GM18951 (cell line): ENCODE data around the gene GJA5.
"Not testable (repeated sequence)": the region's sequence is repeated elsewhere in the genome, so short reads cannot be mapped to it uniquely, and the experiment has no call there.

Experiments
- POLR2A ChIP-seq: IDR thresholded peaks from 4 replicates; pipeline ENCODE4 v1.6.1; 2011; ENCODE audit warnings: mild to moderate bottlenecking; ENCODE audit not compliant: insufficient read length, insufficient read depth; ENCODE audit errors: extremely low read depth
- in situ Hi-C: fragments of 300-500 bp; cut with MboI; formaldehyde crosslinking; loops from one replicate; pipeline ENCODE4 v1.12.0; 2022; ENCODE audit warnings: low sequenced_read_pairs, mixed read lengths, inconsistent platforms; ENCODE audit not compliant: unreplicated experiment

The GJA5 gene

GRCh38 chr1:147754661-147755060 lies 5.7 kb downstream of the GJA5 start:
- TF ChIP-seq POLR2A = no peak
- in situ Hi-C loops = no loop called here

- no peak for TF ChIP-seq POLR2A
- in situ Hi-C loops = no loop called here
Observed at GRCh38 chr1:147753081-147753480, 7.3 kb downstream of the GJA5 start.

- in situ Hi-C loops = no loop called here
- no peak for TF ChIP-seq POLR2A
Observed at GRCh38 chr1:147752511-147752910, 7.9 kb downstream of the GJA5 start.

DNA sequence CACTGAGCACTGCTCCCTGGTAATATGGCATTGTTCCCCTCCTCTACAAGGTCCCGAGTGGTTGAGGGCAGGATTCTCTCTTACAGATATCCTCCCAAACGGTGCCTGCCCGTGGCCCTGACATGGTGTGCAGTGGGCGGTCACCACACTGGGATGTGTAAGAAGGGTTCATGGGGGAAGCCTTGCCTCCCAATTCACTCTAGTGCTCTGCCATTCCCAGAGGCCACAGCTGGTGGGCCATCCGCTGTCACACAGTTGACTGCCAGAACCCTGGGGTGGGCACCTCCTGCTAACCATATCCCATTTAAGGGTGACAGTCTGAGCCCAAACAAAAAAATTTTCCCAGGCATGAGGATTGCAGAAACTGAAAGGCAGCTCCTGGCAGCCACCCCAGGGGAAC lies 9.1 kb downstream of the GJA5 start:
- in situ Hi-C loops = no loop called here
- TF ChIP-seq POLR2A = no peak

GRCh38 chr1:147750618-147751217 lies 9.7 kb downstream of the GJA5 start:
- no peak for TF ChIP-seq POLR2A

DNA sequence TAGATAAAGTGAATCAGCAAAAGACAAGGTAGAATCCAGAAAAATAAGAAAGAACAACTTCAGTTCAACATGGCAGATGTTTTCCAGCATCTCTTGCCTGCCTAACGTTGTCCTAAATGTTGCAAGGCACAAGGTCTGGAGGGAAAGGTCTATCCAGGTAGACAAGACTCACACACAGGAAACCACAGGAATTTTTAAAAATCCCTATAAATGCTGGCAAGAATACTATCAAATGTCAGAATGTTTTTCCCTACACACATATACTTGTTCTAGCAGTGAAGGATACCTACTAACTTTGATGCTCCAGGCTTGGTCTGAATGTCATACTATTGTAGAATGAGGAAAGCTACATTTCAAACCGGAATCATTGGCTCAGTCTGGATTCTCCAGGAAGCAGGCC lies 10.6 kb downstream of the GJA5 start:
- TF ChIP-seq POLR2A = no peak

More at GRCh38 chr1:147750618-147751217, 9.7 kb downstream of the GJA5 start:
- in situ Hi-C loops = no loop called here

DNA sequence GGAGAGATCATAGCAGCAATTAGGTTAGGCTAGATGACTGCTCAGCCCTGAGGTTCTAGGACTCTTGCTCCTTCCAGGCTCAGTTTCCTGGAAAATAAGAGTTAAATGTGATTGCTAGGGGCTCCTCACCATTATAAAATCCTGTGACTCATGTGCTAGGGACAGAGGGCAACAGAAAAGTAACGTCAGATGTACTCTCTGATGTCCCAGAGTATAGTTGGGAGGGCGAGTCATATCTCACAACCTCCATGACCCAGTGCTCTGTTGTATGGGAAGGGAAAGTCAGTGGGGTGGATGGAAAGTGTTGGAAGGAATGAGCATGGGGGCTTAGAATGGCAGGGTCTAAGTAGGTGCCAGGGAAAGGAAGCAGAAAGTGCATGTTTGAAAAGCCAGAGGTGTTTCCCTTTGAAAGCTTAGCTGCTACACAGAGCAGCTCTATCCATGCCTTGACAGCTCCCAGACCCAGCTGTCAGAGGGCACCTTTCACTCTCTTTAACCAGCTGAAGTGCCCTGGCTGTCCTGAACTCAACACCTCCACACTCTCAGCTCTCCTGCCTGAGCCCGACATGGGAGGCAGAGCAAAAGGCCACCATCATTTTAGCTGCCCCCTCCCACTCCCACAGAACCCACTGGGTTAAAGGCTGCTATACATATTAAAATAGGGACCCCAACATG lies 11.6 kb downstream of the GJA5 start:
- in situ Hi-C loops = no loop called here
- TF ChIP-seq POLR2A = no peak

More for the DNA sequence above, 10.6 kb downstream of the GJA5 start:
- in situ Hi-C loops = no loop called here

DNA sequence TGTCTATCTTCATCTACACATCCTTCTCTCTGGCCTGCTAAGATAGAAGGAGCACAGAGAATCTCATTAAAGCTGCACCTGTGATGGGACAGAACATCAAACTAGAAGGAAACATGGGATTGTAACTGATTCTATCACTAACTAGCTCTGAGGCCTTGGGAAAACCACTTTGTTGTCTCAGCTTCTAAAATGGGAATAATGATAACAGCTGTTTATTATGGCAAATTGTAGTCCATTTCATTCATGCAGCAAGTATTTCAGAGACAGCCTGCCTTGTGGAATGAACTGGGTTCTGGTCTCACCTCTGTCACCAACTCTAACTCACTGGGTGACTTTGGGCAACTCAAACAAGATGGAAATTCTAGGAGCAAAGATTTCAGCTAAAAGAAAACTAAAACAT lies 12.4 kb downstream of the GJA5 start:
- in situ Hi-C loops = no loop called here

DNA sequence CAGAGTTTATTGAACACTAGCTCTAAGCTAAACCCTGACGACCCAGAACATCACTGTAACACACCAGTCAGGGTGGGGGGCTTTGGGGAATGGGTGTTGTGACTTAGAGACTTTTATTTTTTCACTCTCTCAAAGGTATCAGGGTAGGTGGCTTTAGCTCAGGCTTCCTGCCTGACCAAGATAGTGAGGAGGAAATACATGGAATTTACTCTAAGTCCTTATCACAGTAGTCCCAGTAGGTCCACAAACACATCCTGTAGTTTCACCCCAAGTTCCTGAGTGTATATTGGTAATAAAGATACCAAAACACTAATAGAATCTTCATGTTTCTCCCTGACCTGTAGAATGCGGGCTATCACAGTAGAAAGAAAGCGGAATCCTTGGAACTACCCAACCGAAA lies 15.1 kb downstream of the GJA5 start:
- no peak for TF ChIP-seq POLR2A
- in situ Hi-C loops = no loop called here

More for the DNA sequence above, 12.4 kb downstream of the GJA5 start:
- no peak for TF ChIP-seq POLR2A

- no peak for TF ChIP-seq POLR2A
- in situ Hi-C loops = no loop called here
Observed at GRCh38 chr1:147741065-147741464, 19.3 kb downstream of the GJA5 start.

DNA sequence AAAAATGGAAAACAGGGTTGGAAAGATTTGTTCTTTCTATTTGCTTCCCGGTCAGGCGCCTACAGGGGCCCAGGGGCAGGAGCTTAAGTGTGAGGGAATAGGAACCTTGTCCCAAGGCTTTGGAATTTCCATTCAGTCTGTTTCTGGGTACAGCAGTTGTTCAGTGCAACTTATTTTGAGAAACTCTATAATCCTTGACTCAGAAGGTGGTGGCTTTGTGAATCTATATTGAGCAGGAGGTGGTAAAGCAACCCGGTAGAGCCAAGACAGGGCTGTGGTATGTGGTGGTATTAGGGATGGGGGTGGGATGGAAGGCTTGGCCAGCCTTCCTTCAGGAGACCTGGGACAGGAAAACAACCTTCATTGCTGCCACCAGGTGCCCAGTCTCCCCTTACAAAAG lies 20.0 kb downstream of the GJA5 start:
- TF ChIP-seq POLR2A = no peak

DNA sequence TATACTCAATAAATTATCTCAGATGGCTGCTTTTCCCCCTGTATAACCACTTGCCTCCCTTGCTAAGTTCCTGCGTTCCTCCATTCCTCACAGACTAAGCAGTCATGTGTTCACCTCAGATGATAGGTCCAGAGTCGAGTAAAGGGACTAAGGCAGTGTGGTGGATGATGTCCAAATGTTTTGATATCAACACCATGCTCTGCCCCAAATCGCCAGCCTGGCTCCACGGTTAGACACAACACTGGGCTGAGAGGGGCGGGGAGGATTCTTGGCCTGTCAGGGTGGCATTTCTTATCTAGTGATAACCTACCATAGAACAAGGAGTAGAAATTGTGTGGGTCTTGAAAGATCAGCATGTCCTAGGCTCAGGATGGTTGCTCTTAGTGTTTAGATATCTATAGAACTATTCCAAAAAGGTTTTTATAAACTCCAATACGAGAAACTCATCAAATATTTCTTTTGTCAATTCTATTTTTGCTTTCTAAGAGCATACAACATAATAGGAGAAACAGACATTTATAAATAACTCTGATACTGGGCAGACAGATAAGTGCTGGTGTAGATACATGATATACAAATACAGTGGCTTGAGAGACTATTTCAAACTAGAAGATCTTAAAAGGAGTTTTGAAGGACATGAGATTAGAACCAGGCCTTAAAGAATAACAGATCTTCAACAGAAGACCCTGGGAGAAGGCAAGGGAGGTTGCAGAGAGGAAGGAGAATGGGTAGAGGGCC lies 21.5 kb downstream of the GJA5 start:
- no peak for TF ChIP-seq POLR2A
- in situ Hi-C loops = no loop called here

More for the DNA sequence above, 20.0 kb downstream of the GJA5 start:
- in situ Hi-C loops = no loop called here

DNA sequence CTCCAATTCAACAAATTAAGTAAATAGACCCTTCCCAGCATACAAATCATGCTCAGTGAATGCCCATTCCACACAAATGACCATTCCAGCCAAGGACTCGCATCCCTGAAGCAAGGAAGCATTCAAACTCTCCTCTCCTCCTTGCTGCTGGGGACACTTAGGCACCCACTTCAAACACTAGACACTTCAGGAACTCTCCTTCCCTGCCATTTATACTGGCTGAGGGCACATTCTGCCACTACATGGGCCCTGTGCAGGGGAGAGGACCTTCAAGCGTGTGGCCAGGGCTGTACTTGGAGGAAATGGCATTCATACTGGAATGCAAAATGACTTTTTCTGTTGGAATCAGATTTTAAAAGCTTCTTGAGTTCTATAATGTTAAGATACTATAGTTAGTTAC lies 22.3 kb downstream of the GJA5 start:
- TF ChIP-seq POLR2A = no peak
- in situ Hi-C loops = no loop called here

- in situ Hi-C loops = no loop called here
Observed at GRCh38 chr1:147736883-147737282, 23.5 kb downstream of the GJA5 start.

GRCh38 chr1:147735423-147735822 lies 25.0 kb downstream of the GJA5 start:
- TF ChIP-seq POLR2A = no peak
- in situ Hi-C loops = no loop called here

More at GRCh38 chr1:147736883-147737282, 23.5 kb downstream of the GJA5 start:
- no peak for TF ChIP-seq POLR2A

GRCh38 chr1:147734291-147734841 lies 26.0 kb downstream of the GJA5 start:
- in situ Hi-C loops = not testable (repeated sequence)
